ENCODE data around the gene LRRC56. TPM values are rescaled to one million over a fixed set of nuclear protein-coding genes. Genes with fewer than 3 reads are reported as not detected.
A peak's percentile ranks its signal among the peaks of the same experiment; 100 is the strongest.

Gene LRRC56
- total and polyA plus RNA-seq, 2 of the 13 experiments (the other 11 are each of a cell fraction or from before 2014, with no cell fraction given) = 0.11 to 0.29 TPM

DNA sequence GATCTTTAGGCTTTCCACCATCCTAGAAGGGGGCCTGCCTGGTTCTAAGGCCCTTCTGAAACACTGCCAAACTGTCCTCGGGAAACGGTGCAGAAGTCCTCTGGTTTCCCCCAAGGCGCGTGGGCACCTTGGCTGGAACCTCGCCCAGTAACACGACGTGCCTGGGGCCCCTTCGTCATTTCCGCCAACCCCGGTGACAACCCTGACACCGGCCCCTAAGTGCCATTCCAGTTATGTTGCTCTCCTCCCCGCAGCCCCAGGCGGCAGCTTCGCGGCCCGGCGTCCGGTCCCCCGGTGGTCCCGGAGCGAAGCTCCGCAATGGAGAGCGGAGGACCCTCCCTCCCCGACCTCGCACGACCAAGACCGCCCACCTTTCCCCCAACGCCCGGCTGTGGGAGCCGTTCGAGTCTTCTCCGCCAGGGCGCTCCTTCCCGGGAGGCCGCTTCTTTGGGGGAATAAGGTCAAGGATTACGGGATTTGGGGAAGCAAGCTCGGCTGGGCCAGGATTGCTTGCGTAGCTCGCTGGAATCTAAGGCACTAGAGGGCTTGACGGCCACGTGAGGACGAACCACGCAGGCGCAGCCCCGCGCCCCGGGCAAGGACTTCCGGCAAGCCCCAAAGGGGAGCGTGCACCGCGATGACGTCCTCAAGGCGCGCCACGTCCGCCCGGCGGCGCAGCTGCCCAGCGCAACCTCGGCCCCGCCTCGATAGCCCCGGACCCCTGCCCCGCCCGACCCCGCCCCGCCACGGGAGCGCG lies 30.9 kb upstream of the LRRC56 start (continued):
- peak; percentile 66; the same call in 1 of the 2 replicates for TF ChIP-seq ATF1 (CRISPR knock-in tag; IDR thresholded peaks at IDR 0.05)
- TF ChIP-seq ZSCAN25 (CRISPR knock-in tag; IDR thresholded peaks at IDR 0.05) = 0 out of 2 replicates have a peak, but pooled peaks have one; percentile 31
- TF ChIP-seq ARNT2 (CRISPR knock-in tag; IDR thresholded peaks at IDR 0.05; ENCODE audit: low read depth) = peak; percentile 30; the same call in 1 of the 2 replicates
- 0 out of 2 replicates have a peak, but pooled peaks have one; percentile 76 for TF ChIP-seq ZNF704 (CRISPR knock-in tag; IDR thresholded peaks at IDR 0.05; ENCODE audit: borderline replicate concordance)
- TF ChIP-seq ZNF678 (CRISPR knock-in tag; IDR thresholded peaks at IDR 0.05) = 0 out of 2 replicates have a peak, but pooled peaks have one; percentile 11
- TF ChIP-seq ZNF883 (CRISPR knock-in tag; IDR thresholded peaks at IDR 0.05; ENCODE audit: not compliant biosample characterization) = peak; percentile 55
- peak; percentile 90 for TF ChIP-seq DMAP1 (CRISPR knock-in tag; IDR thresholded peaks at IDR 0.05)
- no peak for TF ChIP-seq GATA4 (IDR thresholded peaks at IDR 0.05; ENCODE audit: borderline replicate concordance, low read depth)
- peak; percentile 56; the same call in 1 of the 2 replicates for TF ChIP-seq ZNF335 (CRISPR knock-in tag; IDR thresholded peaks at IDR 0.05)
- peak; percentile 91 for TF ChIP-seq GABPB1 (CRISPR knock-in tag; IDR thresholded peaks at IDR 0.05)
- TF ChIP-seq ZFP37 (CRISPR knock-in tag; IDR thresholded peaks at IDR 0.05; ENCODE audit: borderline replicate concordance) = 0 out of 2 replicates have a peak, but pooled peaks have one; percentile 49
- TF ChIP-seq ZFP90 (CRISPR knock-in tag; IDR thresholded peaks at IDR 0.05; ENCODE audit: borderline replicate concordance) = 0 out of 2 replicates have a peak, but pooled peaks have one; percentile 22
- peak; percentile 96; the same call in 1 of the 2 replicates for TF ChIP-seq ZNF343 (CRISPR knock-in tag; IDR thresholded peaks at IDR 0.05)
- peak; percentile 16; the same call in 1 of the 2 replicates for TF ChIP-seq ARID5B (CRISPR knock-in tag; IDR thresholded peaks at IDR 0.05)
- peak; percentile 93 for TF ChIP-seq ELF1 (CRISPR knock-in tag; IDR thresholded peaks at IDR 0.05)
- TF ChIP-seq ATF4 (CRISPR knock-in tag; IDR thresholded peaks at IDR 0.05) = 0 out of 4 replicates have a peak, but pooled peaks of 1 of the 2 experiments have one; percentile 34
- TF ChIP-seq ARID2 (CRISPR knock-in tag; IDR thresholded peaks at IDR 0.05; ENCODE audit: borderline replicate concordance) = peak; percentile 82
- TF ChIP-seq SIN3B (IDR thresholded peaks at IDR 0.05; ENCODE audit: low read length) = no peak
- peak; percentile 14; the same call in 1 of the 2 replicates for TF ChIP-seq ELF3 (CRISPR knock-in tag; IDR thresholded peaks at IDR 0.05)
- peak; percentile 60 for TF ChIP-seq ZNF274 (CRISPR knock-in tag; IDR thresholded peaks at IDR 0.05)
- TF ChIP-seq, protein P1, sequence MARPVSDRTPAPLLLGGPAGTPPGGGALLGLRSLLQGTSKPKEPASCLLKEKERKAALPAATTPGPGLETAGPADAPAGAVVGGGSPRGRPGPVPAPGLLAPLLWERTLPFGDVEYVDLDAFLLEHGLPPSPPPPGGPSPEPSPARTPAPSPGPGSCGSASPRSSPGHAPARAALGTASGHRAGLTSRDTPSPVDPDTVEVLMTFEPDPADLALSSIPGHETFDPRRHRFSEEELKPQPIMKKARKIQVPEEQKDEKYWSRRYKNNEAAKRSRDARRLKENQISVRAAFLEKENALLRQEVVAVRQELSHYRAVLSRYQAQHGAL (CRISPR knock-in tag; IDR thresholded peaks at IDR 0.05; ENCODE audit: not compliant biosample characterization) = no peak
